Measurements from ENCODE around the gene RNF150.
"Not testable (repeated sequence)": the region's sequence is repeated elsewhere in the genome, so short reads cannot be mapped to it uniquely, and the experiment has no call there.

RNF150 gene

DNA sequence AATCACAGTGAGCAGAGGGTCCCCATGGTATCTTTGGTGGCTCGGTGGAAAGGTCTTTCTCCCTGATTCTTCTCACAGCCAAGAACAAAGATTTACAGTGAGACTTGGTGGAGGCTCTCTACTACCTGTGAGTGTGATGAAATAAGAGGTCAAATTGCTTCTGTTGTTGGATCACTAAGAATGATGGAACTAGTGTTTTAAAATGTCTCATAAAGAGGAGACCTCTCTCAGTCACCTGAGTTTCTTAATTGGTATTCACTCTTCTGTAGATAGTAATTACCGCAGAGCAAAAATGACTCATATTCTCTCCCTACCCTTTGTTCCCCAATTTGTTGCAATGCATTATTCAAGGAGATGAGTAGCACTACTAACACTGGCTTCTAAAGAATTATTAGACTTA is 276.2 kb downstream of the RNF150 start:
- DNase-seq: no peak

DNA sequence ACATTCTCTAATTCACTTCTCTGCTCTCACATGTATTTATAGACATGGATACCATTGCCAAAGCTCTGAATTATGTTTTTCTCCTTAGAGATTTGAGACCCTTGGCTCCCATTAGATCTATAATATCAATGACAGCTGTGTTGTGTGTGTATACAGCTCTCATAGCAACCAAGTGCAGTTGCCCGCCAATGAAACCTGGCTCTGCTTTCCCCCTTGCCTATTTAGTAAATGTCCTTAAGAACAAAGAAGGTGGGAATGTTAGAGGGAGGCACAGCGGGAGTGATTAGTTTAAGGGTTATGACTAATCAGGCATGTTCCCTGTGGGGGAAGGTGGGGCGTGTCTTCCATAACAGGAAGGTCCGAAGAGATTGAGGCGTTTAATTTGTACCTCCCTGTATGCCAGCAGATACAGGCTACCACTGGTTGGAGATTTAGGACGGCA is 276.6 kb downstream of the RNF150 start:
- DNase-seq: no peak

DNA sequence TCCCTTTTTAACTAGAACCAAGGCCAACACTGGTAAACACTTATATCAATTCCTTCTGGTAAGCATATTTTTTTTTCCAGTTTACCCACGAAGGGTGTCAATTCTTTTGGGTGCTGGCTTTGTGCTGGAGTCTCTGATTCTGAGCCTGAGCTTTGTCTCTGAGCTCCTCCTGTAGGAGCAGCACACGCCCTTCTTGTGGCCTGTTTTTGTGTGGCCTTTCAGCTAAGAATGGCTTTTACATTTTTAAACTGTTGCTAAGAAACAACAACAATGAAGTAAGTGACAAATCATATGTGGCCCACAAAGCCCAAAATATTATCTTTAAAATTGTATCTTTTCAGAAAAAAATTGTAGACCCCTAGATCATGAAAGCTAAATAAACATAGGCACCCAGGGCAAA is 279.1 kb downstream of the RNF150 start:
- DNase-seq: no peak

DNA sequence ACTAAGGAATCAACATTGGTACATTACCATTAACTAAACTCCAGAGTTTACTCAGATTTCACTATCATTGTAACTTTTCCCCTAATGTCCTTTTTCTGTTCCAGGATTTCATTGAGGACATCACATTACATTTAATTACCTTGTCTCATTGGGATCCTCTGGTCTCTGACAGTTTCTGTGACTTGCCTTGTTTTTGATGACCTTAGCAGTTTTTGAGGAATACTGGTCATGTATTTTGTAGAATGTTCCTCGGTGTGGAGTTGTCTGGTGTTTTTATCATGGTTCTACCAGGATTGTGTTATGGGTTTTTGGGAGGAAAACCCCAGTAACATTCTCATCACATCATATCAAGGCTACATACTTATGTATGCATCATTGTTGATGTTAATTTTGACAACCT is 281.5 kb downstream of the RNF150 start:
- no peak for DNase-seq

DNA sequence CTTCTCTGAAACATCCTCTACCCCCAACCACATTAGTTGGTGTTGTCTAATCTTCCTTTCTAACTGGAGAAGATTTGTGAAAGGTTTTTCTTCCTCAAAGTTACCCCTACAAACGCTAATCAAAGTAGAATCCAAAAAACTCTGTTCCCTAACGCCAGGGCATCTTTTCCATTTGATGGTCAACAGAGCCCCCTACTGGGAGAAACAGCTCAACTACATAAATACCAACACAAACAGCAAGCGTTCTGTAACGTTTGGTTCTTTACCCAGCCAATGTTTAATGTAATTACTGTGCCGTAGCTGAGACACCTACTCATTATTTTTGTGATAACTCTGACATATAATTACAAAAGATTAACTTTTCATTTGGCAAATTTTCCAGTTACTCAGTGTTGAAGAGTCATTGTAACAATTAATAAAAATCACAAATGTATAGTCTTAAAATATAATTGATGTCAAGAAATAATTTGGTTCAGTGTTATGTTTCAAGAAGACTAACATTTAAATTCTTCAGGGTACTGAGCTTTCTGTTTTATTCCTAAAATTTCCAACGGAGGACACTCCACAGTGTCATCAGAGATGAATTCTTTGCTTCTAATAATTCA is 282.1 kb downstream of the RNF150 start:
- no peak for DNase-seq

DNA sequence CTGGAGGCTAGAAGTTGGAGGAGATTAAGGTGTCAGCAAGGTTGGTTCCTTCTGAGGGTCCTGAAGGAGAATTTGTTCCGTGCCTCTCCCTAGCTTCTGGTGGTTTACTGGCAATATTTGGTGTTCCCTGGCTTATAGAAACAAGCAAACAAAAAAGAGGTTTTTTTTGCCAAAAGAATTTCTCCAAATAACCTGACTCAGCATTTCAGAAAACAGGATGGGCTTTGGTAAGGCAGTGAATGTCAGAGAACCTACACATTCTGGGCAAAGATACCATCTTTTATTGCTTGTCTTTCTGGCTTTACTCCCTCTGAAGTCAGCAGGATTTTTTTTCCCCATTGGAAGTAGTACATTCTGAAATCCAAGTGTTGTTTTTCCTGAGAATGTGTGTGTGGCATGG is 283.7 kb downstream of the RNF150 start:
- DNase-seq: no peak

DNA sequence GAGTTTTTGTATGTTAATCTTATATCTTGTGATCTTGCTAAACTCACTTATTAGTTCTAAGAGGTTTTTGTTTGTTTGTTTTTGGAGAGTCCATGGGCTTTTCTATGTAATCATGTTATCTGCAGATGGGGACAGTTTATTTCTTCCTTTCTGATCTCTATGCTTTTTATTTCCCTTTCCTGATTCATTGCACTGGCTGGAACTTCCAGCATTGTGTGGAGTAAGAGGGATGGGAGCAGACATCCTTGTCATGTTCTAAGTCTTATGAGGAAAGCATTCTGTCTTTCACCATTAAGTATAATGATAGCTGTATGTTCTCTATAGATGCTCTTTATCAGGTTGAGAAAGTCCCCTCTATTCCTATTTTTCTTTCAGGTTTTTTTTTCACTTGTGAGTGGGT is 286.5 kb downstream of the RNF150 start:
- no peak for DNase-seq

DNA sequence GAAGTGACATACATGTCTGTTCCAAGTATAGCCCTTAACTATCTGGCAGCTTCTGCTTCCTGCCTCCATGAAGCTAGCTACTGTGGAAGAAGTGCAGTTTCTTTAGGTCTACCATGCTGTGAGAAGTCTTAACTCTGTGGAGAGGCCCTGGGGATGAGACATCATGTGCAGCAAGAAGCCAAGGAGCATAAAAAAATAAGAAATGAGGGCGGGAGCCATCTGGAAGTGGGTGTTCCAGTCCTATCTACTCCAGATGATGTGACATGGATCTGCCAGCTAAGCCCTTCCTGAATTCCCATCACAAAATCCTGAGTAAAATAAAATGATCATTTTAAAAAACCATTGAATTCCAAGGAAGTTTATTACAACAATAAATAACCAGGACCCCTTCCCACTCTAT is 289.2 kb downstream of the RNF150 start:
- no peak for DNase-seq

DNA sequence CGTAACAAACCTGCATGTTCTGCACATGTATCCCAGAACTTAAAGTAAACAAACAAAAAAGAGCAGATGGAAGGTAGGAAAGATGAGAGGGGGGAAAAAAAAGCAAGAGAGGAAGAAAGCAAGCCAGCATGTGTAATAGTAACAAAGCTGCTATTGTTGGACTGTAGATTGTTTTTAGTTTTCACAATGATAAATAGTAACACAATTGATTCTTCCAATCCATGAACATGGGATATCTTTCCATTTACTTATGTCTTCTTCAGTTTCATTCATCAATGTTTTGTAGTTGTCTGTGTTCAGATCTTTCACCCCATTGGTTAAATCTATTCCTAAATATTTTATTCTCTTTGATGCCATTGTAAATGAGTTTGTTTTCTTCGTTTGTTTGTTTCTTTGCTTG is 292.1 kb downstream of the RNF150 start:
- DNase-seq: no peak

DNA sequence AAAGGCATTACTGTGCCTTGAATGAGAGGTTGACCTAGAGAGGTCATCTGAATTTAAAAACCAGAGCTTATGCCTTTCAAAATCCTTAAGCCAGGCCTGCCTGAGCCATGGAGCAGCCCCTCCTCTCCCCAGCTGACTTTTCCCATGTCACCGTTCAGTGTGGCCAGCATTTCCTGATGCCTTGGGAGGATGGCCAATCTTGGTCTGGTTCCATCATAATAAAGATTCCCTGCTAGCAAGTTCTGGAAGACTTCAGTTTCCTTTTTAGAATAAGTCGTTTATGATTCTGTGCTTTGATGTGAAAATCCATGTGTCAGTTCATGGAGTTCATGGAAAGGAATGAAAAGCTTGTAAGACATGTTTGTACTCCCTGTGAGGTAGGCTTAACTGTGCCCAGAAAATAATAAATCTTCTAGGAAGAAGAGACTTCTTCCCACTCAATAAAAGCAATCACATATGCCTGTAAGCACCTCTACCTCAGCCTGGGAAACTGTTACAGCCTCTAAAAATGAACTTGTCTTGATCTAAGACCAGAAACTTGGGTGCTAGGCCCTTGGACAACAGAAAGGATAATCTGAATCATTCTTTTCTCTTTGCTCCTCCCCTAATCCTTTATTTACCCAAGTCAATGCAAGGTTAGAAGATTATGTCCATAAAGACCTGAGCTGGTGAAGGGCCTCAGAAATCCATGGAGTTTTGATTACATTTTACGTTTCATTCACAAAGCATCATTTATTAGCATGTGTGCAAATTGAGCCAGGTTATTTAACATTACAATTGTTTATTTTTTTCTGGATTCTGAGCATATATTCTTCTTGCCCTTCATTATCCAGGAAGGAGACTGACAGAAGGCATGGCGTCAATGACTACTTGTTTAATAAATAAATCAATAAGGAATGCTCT is 293.1 kb downstream of the RNF150 start:
- DNase-seq: no peak

DNA sequence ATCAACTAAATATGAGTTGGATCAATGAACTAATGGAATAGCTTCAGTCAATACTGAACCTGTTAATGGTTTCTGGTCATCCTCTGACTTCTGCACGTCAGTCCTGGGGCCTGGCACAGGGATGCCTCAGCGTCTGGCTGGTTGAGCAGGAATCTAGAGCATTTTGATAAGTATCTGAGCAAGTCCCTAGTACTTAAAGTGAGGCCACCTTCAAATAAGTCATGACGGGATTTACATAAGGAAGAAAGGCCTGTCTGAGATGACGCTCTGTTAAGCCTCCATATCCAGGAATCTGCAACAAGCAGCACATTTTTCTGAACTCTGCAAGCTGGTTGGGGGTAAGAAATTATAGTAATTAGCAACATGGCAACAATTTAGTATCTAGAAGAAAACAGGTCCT is 293.9 kb downstream of the RNF150 start:
- no peak for DNase-seq

DNA sequence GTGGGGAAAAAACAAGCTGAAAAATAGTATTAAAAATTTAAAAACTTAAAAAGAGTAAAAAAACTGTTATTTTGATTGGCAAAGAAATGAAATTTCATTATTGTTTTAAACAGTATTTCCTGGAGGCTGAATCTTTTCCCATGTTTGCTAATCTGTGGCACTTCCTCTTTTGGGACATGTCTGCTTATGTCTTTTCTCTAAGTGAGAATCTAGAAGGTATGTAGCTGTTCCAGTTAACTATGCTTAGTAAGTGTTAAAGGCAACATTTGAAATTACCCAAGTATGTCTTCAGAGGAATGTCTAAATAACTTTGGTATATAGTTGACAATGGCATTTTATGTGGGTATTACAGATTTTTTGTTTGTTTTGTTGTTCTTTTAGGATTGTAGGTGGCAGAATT is 295.5 kb downstream of the RNF150 start:
- no peak for DNase-seq

DNA sequence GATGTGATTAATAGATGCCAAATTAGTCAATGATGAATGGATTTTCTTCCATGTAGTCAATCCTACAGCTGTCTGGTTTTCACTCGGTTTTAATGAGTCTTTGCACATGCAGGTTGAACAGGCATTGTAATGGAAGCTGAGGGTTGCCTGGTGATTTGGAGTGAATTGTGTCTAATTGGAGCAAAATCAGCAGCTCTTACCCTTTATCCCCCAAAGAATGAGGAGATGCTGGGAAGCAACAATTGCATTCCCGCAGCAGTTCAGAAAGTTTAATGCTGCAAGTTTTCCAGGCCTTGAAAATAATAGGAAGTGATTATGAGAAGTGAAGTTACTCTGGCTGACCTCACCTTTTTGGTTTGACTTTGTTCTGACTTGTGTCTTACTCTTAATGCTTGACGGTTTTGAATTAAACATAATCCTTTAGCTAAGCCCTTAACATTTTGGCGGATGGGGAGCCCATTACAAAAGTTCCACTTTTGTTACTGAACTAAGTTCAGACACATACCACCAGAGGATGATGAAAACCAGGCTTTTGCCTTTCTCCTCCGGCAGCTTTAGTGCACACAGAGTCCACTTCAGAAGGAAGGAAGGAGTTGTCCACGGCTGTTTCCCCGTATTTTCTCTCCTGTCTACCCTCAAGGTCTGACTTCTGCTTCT is 298.3 kb downstream of the RNF150 start:
- DNase-seq: no peak

DNA sequence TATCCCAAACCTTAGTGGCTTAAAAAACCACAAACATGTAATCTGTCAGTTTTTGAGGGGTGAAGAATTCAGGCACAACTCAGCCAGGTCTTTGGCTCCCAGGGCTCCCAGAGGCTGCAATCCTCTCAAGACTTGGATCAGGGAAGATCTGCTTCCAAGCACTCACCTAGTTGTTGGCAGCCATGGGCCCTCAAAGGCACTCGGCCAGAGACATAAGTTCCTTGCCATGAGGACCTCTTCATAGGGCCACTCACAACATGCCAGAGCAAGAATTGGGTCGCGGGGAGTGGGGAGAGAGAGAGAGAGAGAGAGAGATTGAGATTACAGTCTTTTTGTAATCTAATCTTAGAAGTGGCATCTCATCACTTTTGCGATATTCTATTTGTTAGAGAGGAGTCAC is 300.0 kb downstream of the RNF150 start:
- DNase-seq: no peak

DNA sequence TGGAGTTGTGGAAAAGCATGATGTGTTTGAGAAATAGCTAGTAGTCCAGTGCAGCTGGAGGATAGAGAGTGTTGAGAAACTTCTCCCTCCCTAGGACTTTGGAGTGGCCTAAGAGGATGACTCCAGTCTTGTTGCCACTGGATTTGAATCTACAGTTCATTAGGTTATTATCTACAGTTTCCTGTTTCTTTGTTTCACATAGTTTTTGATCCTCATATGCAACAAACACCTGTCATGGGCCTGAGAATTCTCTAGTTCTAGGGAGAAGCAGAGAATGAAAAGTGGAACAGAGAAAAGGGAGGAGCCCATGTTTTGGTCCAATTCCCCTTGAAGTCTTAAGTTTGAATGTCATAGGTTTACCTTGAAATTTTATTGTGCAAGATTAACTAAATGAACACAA is 303.4 kb downstream of the RNF150 start:
- no peak for DNase-seq

DNA sequence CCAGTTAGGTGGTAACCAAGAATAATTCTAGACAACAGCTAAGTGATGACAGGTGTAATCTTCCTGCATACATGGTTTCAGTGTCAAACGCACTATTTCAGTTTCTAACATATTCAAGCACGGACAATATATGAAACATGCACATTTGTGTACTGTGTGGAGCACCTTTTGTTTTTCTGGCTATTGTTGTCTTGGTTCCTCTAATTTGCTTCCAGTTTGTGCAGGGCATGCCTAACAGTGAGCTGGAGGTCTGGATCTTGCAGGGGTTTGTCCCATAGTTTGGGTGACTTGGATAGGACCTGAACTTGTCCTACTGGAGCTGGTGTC is 306.6 kb downstream of the RNF150 start:
- DNase-seq: no peak

DNA sequence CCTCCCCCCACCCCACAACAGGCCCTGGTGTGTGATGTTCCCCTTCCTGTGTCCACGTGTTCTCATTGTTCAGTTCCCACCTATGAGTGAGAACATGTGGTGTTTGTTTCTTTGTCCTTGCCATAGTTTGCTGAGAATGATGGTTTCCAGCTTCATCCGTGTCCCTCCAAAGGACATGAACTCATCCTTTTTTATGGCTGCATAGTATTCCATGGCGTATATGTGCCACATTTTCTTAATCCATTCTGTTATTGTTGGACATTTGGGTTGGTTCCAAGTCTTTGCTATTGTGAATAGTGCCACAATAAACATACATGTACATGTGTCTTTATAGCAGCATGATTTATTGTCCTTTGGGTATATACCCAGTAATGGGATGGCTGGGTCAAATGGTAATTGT is 312.7 kb downstream of the RNF150 start:
- DNase-seq: not testable (repeated sequence)

DNA sequence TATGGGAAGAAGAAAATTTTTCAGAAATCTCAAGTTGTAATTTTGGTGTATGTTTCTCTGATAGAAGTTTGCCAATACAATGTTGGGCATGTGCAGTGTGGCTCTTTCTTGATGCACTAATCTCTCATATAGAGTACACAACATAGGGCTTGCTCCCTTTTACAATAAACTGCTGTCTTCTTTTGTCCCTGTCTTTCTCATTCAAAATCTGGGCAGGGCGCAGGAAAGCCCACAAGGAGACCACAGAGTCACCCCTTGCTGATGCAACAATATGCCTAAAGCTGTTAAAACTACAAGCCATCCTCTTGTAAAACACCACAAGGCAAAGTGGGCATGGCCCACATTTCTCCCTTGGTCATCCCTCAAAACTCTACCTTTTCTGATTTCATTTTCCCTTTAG is 313.7 kb downstream of the RNF150 start:
- no peak for DNase-seq

DNA sequence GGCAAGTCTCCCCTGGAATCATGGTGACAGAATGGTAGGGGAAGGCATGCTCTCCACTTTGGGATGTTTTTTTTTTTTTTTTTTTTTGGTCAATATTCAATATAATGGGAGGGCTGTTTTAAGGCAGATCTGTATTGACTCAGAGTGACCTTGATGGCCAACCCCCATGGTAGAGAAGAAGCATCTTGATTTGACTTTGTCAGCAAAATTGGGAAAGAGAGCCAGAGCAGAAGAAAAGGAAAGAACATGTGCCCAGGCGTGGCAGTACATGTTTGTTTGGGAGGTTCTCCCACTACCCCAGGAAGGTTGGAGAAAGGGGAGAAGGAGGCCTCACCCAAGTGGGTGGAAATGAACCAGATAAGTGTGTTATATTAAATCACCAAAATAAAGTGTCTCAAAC is 314.8 kb downstream of the RNF150 start:
- no peak for DNase-seq

DNA sequence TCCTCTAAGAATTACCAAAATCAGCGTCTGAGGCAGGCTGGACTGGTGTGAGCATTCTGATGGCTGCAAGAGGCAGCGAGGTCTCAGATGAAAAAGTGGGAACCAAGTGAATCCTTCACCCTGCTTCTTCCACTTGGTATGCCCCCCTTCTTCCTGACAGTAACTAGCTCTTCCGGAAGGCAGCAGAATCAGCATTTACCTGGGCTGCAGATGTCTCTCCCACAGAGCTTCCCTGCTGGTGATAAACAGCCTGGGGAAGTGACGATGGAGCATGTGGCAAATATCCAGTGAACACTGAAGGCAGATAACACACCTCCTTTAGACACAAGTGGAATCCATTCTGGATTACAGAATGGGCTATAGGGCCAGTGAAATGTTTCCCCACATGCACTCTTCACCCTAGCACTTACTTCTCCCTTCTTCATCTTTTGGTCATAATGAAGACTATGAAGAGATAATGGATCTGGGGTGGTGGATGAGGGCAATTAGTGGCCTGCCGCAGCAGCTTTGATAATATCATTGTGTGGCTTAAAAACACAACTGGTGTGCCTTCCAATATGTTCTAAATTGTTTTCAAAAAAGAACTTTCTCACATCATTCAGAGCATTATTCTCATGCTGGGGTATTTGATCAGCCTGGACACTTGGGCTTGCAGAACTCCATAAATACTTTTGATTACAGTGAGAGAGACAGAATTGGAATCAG is 316.3 kb downstream of the RNF150 start:
- DNase-seq: no peak

DNA sequence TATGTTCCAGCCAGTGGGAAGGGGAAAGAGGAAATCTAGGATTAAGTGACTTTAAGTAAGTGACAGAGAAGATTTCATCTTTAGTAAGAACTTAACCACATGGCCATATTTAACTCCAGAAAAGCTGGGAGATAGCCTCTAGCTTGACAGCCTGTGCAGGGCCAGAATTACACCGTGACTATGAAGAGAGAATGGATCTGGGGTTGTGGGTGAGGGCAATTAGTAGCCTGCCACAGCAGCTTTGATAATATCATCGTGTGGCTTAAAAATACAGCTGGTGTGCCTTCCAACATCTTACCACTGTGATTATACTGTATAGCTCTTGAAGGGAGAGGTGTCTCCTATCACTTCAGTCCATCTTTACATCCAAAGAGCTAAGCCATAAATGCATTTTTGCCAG is 319.5 kb downstream of the RNF150 start:
- DNase-seq: no peak

DNA sequence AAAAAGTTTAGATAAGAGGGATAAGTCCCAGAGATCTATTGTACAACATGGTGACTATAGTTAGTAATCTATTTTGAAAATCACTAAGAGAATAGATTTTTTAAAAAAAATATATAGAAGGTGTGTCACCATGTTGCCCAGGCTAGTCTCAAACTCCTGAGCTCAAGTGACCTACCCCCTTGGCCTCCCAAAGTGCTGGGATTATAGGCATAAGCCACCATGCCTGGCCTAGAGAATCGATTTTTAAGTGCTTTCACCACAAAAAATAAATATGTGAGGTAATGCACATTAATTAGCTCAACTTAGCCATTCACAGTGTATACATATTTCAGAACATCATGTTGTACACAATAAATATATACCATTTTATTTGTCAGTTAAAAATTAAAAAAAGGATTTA is 320.4 kb downstream of the RNF150 start:
- no peak for DNase-seq

DNA sequence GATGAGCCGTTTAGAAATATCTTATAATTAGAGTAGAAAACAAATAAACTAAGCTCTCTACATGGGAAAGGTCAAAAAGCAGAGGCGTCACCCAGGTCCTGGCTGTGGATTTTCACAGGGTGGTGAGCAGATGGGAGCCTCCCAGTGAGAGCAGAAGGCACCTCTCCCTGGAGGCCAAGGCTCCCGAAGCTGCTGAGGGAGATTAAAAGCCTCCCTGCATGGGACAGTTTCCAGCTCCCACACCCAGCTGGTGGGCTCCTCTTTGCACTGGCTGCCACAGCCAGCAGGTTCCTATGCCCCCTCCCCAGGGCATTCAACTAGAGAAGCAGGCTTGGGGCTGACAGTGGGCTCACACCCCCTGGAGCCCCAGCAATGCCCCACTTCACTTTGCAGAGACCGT is 321.8 kb downstream of the RNF150 start:
- no peak for DNase-seq
